HFF-Myc (cell line): ENCODE data around the gene MAP4.

Experiments
- DNase-seq: peaks from one replicate; pipeline ENCODE4 v3.0.0-alpha.2; 2011; ENCODE audit warnings: low read depth; ENCODE audit errors: extremely low read depth
- H3K4me3 ChIP-seq: replicated peaks from 2 replicates; pipeline ENCODE4 v1.5.1; 2011; ENCODE audit warnings: low read depth, mild to moderate bottlenecking, control low read depth, low read length
- CTCF ChIP-seq: IDR thresholded peaks from 2 replicates; pipeline ENCODE4 v1.5.1; 2012; ENCODE audit warnings: mild to moderate bottlenecking, low read depth, low read length, control low read depth; ENCODE audit errors: missing control alignments

Gene MAP4

DNA sequence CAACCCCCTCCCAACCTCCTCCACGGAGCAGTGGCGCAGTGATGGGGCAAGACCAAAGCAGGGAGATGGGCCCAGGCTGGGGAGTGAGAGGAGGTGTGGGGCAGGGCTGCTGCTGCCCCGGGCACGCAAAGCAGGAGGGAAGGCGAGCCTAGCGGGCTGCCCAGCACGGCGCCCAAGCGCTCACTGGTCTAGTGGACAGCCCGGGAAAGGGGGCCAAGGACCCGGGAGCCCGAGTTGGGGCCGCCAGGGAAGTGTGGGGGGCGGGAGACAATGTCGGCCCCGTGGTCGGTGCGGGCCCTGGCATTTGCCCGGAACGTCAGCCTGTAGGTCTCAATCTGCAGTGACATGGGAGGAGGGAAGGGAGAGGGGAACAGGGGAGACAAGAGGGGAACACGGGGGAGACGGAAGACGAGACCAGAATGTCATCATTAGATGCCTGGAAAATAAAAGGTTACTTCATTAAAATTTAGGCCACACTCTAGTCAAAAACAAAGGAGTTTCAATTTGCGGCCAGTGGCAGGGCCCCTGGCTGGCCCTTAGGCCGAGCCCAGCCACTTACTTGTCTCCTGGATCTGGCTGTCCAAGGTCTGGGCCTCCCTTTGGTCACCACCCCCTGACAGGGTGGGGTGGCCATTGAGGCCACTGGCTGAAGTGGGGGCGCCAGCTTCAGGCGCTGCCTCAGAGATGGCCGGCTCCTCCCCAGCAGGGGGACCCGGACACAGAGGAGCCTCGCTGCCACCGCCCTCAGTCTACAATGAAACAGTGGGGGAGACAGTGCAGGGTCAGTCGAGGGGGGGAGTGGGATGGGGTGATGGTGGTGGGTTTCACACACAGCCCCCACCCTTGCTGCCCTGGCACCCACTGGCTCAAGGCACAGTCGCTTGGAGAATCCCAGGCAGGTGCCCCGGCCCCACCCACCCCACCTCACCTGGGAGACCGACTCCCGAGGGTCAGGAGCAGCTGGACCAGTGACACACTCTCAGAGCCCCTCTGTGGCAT lies 163.3 kb downstream of the MAP4 start:
- TF ChIP-seq CTCF: no peak
- DNase-seq: no peak
- H3K4me3 ChIP-seq: no peak overlapping the region

- no peak overlapping the region for H3K4me3 ChIP-seq
- no peak for TF ChIP-seq CTCF
- no peak for DNase-seq
Measured at GRCh38 chr3:47851888-47852603, 164.2 kb downstream of the MAP4 start.

DNA sequence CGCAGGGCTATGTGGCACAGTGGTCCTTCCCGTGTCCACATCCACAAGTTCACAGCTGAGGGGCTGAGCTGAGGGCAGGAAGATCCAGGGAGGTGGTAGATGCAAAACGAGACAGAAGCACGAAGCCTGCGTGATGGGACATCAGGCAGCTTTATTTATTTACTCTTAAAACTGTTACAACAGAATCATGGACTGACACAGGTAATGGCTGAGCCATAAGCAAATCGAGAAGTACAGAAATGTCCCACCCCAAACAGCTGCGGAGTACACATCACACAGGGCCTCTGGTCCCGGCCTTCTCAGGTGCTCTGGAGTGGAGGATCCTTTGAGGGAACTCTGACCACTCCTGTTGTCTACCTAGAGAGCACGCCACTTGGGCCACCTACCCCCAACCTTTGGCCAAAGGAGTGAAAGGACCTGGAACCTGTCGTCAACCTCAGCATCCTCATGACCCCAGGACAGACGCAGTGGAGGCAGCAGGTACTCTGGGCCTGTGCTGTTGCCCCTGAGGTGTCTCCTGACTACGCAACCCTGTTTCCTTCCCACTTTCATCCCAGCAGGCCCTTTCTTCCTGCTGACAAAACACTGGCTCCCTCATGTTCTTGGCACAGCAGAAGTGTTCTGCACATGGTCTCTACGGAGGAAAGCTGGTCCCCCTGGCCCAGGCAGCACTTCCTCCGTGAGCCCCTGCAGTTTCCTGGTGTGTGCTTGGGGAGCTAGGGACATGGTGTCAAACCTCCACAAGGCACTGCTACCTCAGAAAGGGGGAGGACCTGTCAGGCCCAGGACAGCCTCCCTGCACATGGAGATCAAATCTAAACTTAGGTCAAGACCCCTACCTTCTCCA lies 165.4 kb downstream of the MAP4 start:
- no peak for TF ChIP-seq CTCF
- H3K4me3 ChIP-seq: no peak overlapping the region
- no peak for DNase-seq

DNA sequence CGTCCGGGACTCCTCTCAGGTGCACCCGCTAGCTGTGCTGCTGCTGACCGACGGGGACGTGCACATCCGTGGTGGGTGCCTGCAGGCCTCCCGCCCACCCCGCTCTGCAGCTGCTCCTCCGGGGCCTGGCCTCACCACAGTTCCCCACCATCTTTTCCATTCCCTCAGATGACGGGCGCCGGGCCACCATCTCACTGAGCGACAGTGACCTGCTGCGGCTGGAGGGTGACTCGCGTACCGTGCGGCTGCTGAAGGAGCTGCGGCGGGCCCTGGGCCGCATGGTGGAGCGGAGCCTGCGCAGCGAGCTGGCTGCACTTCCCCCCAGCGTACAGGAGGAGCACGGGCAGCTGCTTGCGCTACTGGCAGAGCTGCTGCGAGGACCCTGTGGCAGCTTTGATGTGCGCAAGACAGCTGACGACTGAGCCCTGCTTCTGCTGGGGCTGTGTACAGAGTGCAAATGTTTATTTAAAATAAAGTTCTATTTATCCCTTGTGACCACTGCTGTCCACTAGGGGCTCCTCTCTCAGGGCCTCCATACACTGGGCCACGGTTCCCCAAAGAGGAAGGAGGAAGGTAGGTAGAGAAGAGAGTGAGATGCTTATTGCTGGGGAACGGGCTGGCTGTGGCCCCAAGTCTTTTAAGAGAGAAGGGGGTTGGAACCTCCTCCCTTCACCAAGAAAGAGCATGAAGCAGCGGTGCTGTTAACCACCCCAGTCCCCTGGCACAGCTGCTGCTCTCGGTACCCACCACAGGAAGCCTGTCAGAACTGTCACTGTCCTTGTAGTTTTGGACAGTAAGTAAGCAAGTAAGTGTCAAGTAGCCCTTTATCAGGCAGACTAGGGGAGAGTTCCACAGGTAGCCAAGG lies 166.3 kb downstream of the MAP4 start:
- no peak overlapping the region for H3K4me3 ChIP-seq
- TF ChIP-seq CTCF: peak; percentile 58
- no peak for DNase-seq

DNA sequence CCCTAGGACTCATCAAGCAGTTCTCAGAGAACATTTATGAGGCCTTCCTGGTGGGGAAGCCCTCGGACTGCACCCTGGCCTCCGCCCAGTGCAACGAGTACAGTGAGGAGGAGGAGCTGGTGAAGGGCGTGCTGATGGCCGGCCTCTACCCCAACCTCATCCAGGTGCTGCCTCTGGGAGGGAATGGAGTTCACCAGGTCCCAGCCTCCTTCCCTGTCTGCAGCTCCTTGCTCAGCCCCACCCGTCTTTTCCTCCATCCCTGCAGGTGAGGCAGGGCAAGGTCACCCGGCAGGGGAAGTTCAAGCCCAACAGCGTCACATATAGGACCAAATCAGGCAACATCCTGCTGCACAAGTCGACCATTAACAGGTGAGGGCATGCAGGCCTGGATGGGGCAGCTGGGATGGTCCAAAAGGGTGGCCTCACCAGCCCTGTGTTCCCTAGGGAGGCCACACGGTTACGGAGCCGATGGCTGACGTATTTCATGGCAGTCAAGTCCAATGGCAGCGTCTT lies 167.0 kb downstream of the MAP4 start:
- TF ChIP-seq CTCF: no peak
- no peak for DNase-seq
- no peak overlapping the region for H3K4me3 ChIP-seq
